HG03342 (cell line): ENCODE data around the gene TIAM1.

Experiments
- ATAC-seq: cut with Tn5 transposase; IDR thresholded peaks from one replicate; pipeline ENCODE4 v1.9.1; 2021; ENCODE audit warnings: mild to moderate bottlenecking, moderate library complexity; ENCODE audit not compliant: unreplicated experiment

TIAM1 gene

GRCh38 chr21:31145274-31145673 is 198.8 kb downstream of the TIAM1 start:
- no peak for ATAC-seq

DNA sequence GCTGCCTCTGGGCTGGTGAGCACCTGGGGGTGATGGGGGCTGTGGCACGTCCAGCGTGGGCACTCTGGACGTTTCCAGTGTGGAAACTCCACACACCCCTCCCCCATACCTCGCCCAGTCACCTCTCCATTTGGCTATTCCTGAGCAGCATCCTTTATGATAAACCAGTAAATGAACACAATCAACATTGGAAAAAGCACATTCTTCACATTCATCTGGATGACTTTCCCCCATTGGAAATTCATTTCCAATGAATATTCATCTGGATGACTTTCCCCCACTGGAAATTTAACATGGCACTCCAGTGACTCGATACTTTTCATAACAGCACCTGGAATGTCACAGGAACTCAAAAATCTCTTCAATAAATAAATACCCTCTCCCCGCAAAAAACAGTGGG is 201.0 kb downstream of the TIAM1 start:
- ATAC-seq: no peak

DNA sequence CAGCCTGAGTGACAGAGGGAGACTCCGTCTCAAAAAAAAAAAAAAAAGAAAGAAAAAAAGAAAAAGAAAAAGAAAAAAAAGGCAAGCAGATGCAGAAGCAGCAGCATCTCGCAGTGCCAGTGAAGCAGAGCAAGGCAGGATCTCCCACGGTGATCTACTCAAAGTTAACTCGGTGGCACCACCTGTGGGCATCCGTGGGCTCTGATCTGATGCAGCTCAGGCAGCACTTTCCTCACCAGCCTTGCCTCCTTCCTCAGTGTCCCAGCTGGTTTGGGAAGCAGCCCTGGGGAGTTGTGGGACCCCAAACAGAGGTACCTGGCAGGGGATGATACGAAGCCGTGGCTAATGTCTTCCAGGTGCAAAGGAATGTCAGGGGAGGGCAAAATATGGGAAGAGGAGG is 201.5 kb downstream of the TIAM1 start:
- ATAC-seq: no peak

DNA sequence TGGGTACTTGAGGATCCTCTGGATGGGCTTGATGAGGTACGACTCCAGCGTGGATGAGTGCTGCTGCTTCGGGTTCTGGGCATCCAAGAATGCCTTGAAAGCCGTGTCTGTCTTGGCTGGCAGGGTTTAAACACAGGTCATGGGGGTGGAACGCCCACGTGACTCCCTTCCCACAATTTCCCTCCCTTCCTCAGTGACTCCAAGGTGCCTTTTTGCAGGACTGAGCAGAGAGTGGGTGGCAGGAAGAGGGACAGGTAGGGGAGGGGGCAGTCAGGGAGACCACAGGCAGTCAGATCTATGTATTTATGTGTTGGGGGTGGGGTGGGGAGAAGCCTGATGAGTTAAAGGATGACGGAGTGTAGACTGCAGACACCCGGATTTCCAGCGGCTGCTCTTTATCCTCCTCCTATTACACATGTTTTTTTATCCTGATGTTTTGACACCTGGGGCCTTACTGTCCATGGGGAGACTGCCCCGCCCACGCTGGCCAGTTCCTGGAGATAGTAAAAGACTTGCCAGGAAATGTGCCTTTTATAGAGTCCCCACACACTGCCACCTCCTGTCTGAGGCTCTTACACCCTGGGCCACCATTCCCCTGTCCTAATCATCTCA is 202.6 kb downstream of the TIAM1 start:
- ATAC-seq: no peak

- no peak for ATAC-seq
Observed at GRCh38 chr21:31140676-31141075, 203.4 kb downstream of the TIAM1 start.

GRCh38 chr21:31140025-31140424 is 204.0 kb downstream of the TIAM1 start:
- no peak for ATAC-seq

GRCh38 chr21:31137960-31138359 is 206.1 kb downstream of the TIAM1 start:
- ATAC-seq: no peak

- peak; percentile 51 for ATAC-seq
Observed at GRCh38 chr21:31136891-31137290, 207.2 kb downstream of the TIAM1 start.

DNA sequence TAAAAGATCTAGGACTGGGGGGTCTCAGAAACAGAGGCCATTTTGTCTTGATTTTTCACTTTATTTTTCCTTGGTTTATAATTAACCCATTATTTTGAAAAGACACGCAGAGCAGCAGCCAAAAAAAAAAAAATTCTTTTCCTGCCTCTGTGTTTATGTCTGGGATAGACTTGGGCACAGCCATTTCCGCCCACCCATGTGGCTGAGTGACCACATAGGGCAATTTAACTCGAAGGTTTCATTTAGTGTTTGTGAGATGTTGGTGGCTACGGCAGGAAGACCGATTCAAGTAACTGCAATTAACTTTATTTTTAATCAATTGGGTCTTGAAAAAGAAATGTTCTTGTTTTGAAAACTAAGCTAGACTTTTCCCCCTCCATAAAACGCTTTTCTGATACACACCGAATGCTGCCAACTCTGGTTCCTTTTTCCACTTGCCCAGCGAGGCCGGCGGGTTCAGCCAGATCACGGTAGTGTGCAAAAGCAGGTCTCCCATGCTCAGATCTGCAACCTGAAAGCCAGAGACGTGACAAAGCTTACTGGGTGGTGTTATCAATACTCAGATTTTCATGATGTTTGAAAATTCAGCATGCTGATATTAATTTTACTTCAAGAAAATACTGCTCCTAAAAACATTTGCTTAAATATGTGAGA is 208.4 kb downstream of the TIAM1 start:
- ATAC-seq: no peak

- ATAC-seq: no peak
Observed at GRCh38 chr21:31133243-31133830, 210.7 kb downstream of the TIAM1 start.

DNA sequence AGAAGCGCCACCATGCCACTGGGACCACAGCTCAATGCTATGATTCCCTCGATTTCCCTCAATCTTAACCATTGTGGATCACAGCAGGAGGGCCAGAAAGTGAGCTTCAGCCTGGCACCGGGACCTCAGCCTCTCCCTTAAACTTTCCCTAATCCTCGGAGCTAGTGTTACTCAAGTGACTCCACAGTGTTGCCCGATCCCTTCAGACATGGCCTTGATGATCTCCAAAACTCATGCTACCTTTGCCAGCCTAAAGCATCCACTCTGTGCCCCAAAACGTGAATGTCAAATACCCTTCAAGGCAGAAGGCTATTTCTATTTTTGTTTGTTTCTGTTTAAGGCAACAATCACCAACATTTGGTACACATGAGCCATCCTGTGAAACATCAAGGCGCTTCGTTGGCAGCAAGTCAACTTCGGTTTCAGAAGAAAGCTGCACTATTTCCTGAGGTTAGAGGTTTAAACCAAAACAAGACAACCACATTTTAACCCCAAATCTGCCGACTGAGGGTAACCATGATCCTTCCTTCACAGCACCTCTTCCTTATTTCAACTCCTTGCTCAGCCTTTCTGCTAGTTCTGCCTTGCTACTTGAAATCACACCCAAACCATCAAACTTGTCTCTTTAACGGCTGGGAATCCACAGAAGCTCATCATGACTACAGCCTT is 211.4 kb downstream of the TIAM1 start:
- peak; percentile 61 for ATAC-seq

GRCh38 chr21:31130821-31131220 is 213.2 kb downstream of the TIAM1 start:
- no peak for ATAC-seq

DNA sequence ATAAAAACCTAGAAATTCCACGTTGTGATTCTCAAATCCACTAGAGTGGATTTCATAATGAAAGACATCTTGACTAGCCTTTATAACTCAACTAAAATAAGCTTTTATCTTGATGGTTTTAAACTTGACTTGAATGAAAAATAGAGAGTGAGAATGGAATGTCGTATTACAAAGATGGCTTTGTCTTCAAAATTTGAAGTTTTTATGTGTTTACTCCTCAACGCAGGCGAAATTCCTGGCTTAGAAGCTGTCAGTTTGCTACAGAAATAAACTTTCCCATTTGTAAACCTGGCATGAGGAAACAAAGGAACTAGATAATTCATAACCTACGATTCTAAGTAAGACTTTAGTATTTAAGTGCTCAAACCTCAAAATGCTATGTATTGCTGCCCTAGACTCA is 215.8 kb downstream of the TIAM1 start:
- no peak for ATAC-seq

DNA sequence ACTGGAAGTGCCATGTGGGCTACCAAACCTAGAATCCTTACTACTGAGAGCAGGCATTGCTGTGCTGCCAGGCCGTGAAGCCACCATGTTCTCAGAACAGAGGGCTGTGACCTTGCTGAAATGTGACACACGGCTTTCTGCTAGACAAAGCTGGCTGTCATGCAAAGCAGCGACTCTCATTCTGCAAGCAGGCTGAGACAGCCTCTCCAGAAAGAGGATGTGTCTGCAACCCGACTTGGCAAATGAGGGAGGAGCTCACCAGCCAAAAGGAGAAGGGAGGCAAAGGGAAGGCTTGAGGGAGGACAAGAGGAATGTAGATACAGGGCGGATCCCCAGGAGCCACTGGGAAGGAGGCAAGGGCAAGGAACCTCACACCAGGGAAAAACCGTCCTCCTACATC is 220.1 kb downstream of the TIAM1 start:
- ATAC-seq: no peak

DNA sequence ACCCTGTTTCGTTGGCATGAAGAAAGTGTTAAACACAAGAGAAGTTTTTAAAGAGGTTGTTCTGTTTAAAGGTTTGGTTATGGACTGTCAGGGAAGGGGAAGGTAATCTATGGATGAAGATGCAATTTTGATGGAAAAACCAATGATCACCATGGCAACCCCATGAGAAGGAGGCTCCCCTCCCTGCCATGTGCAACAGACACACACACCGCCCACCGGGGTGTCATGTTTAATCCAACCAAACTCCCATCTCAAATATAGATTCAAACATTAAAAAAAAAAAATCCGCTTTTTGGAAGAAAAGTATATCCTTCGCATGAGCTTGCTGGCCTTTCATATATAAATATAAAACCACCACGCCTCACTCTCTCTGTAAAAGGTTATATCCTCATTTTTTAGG is 224.9 kb downstream of the TIAM1 start:
- ATAC-seq: no peak

DNA sequence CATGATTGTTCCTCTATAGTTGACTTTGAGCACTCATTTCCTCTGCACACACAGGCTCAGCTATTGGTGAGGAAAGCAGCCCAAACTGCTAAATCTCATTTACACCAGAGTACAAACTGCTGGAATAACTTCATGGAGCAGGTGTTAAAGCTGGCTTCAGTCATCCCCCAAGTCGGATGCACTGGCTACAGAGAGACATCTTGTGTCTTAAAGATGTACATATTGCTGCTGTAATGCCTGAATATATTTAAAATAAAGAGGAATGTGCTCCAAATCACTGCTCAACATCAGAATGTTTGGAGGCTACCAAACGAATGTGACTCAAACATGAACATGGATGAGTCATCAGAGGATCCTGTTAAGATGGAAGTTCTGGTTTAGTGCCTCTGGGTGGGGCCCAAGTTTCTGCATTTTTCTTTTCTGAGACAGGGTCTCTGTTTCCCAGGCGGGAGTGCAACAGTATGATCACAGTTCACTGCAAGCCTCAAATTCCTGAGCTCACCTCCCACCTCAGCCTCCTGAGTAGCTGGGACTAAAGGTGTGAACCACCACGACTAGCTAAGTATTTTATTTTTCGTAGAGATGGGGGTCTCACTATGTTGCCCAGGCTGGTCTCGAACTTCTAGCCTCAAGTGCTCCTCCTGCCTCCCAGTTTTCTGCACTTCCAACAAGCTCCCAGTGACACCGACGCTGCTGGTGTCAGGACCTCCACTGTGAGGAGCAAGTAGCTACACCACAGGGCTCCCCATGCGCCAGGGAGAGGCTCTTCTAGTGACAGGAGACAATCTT is 226.7 kb downstream of the TIAM1 start:
- ATAC-seq: no peak

GRCh38 chr21:31115249-31115648 is 228.8 kb downstream of the TIAM1 start:
- no peak for ATAC-seq

DNA sequence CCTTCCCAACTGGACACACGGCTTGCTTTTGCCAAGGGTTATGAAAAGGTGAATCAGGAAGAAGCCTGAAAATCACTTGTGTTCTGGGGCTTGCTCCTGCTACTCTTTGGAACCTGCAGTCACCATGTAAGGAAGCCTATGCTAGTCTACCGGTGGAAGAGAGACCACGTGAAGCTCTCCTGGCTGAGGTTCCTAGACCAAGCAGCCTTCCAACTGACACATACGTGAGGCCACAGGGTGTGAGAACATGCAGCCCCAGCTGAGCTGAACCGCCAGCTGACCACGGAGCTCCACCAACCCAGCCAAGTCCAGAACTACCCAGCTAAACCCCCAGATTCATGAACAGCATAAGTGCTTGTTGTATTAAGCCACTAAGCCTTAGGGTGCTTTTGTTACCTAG is 233.0 kb downstream of the TIAM1 start:
- ATAC-seq: no peak

DNA sequence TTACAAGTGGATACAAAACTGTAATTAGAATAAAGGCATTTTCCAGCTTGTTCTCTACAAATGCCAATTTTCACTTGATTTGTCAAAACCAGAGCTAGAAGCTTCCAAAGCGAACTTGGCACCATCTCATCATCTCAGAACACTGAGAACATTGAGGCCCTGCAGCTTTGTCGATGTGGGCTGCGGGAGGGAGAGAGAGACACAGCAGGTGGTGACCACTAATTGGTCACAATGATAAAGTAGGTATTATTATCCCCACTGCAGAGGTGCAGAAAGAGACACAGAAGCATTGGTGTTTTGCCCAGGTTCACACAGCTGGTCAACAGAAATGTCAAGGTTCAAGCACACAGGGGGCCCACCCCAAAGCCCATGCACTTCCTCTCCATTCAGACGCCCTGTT is 233.6 kb downstream of the TIAM1 start:
- ATAC-seq: no peak

GRCh38 chr21:31107871-31108270 is 236.2 kb downstream of the TIAM1 start:
- no peak for ATAC-seq

GRCh38 chr21:31107176-31107785 is 236.8 kb downstream of the TIAM1 start:
- no peak for ATAC-seq
